Measurements from ENCODE around the gene SECISBP2. TPM values are rescaled to one million over a fixed set of nuclear protein-coding genes. Genes with fewer than 3 reads are reported as not detected.

Gene SECISBP2
- total and polyA plus RNA-seq, 2 donors (not counting 1 experiment from before 2014, with no cell fraction given), result 23.0 to 33.0 TPM

GRCh38 chr9:89311346-89312221 lies 6.7 kb upstream of the SECISBP2 start:
- peak overlapping the region; percentile 92 for H3K4me2 ChIP-seq (ENCODE audit: extremely low read depth, insufficient read depth, low read length)
- no peak overlapping the region for H2AFZ ChIP-seq (ENCODE audit: low read length)
- peaks cover 8% of the 10 kb centered on the region for H3K4me1 ChIP-seq (ENCODE audit: control insufficient read depth, extremely low read depth, insufficient read depth, low read length)
- H3K79me2 ChIP-seq (ENCODE audit: control insufficient read depth, insufficient read depth, low read length), result peaks cover 55% of the 10 kb centered on the region
- no peaks in the 10 kb centered on the region for H3K36me3 ChIP-seq (ENCODE audit: control insufficient read depth, insufficient read depth, low read length)
- peak overlapping the region; percentile 84 to 97 (median 88) for H3K4me3 ChIP-seq (replicated peaks in 1 of 4; ENCODE audit: control extremely low read depth in 1 of 4, insufficient read depth in 1 of 4, low read depth in 3 of 4, low read length in 4 of 4)
- peak overlapping the region; percentile 82 for H3K9ac ChIP-seq (ENCODE audit: insufficient read depth, low read length)
- TF ChIP-seq CTCF (conservative IDR thresholded peaks at IDR 0.05 in 1 of 2, IDR thresholded peaks at IDR 0.05 in 1 of 2; ENCODE audit: low read depth in 1 of 2, low read length in 2 of 2), result no peak
- no peak for TF ChIP-seq EZH2 (IDR thresholded peaks at IDR 0.05; ENCODE audit: low read length, missing control alignments)
- H3K27ac ChIP-seq (ENCODE audit: insufficient read depth, low read length), result peak overlapping the region; percentile 94
- no peaks in the 10 kb centered on the region for H3K9me3 ChIP-seq (ENCODE audit: control insufficient read depth, insufficient read depth, low read depth, low read length)
- H3K27me3 ChIP-seq (ENCODE audit: control insufficient read depth, insufficient read depth, low read length), result no peaks in the 10 kb centered on the region
- no peak for DNase-seq (ENCODE audit: low read depth in 2 of 2)
- no peaks in the 10 kb centered on the region for H4K20me1 ChIP-seq (ENCODE audit: control insufficient read depth, extremely low read depth, insufficient read depth, low read length)

- H3K4me1 ChIP-seq (ENCODE audit: control insufficient read depth, extremely low read depth, insufficient read depth, low read length), result peaks cover 9% of the 10 kb centered on the region
- peak overlapping the region; percentile 82 for H3K9ac ChIP-seq (ENCODE audit: insufficient read depth, low read length)
- no peaks in the 10 kb centered on the region for H3K27me3 ChIP-seq (ENCODE audit: control insufficient read depth, insufficient read depth, low read length)
- DNase-seq (ENCODE audit: low read depth in 2 of 2), result peak in 1 of 2 donors; percentile 40
- peaks cover 62% of the 10 kb centered on the region for H3K79me2 ChIP-seq (ENCODE audit: control insufficient read depth, insufficient read depth, low read length)
- H3K27ac ChIP-seq (ENCODE audit: insufficient read depth, low read length), result peak overlapping the region; percentile 94
- H3K4me2 ChIP-seq (ENCODE audit: extremely low read depth, insufficient read depth, low read length), result peak overlapping the region; percentile 92
- no peaks in the 10 kb centered on the region for H4K20me1 ChIP-seq (ENCODE audit: control insufficient read depth, extremely low read depth, insufficient read depth, low read length)
- H3K9me3 ChIP-seq (ENCODE audit: control insufficient read depth, insufficient read depth, low read depth, low read length), result no peaks in the 10 kb centered on the region
- peak overlapping the region; percentile 63 for H2AFZ ChIP-seq (ENCODE audit: low read length)
- no peak for TF ChIP-seq EZH2 (IDR thresholded peaks at IDR 0.05; ENCODE audit: low read length, missing control alignments)
- no peak for TF ChIP-seq CTCF (conservative IDR thresholded peaks at IDR 0.05 in 1 of 2, IDR thresholded peaks at IDR 0.05 in 1 of 2; ENCODE audit: low read depth in 1 of 2, low read length in 2 of 2)
- peak overlapping the region; percentile 84 to 97 (median 88) for H3K4me3 ChIP-seq (replicated peaks in 1 of 4; ENCODE audit: control extremely low read depth in 1 of 4, insufficient read depth in 1 of 4, low read depth in 3 of 4, low read length in 4 of 4)
- no peaks in the 10 kb centered on the region for H3K36me3 ChIP-seq (ENCODE audit: control insufficient read depth, insufficient read depth, low read length)
These were observed 6.1 kb upstream of the SECISBP2 start for GRCh38 chr9:89312222-89312571.

GRCh38 chr9:89313842-89314241 lies 4.5 kb upstream of the SECISBP2 start:
- H2AFZ ChIP-seq (ENCODE audit: low read length), result no peak overlapping the region
- DNase-seq (ENCODE audit: low read depth in 2 of 2), result peak in 1 of 2 donors; percentile 39
- peaks cover 14% of the 10 kb centered on the region for H3K4me1 ChIP-seq (ENCODE audit: control insufficient read depth, extremely low read depth, insufficient read depth, low read length)
- H3K4me2 ChIP-seq (ENCODE audit: extremely low read depth, insufficient read depth, low read length), result peak overlapping the region; percentile 92
- peak overlapping the region; percentile 84 to 97 (median 88) for H3K4me3 ChIP-seq (replicated peaks in 1 of 4; ENCODE audit: control extremely low read depth in 1 of 4, insufficient read depth in 1 of 4, low read depth in 3 of 4, low read length in 4 of 4)
- TF ChIP-seq EZH2 (IDR thresholded peaks at IDR 0.05; ENCODE audit: low read length, missing control alignments) (no peak), CTCF (conservative IDR thresholded peaks at IDR 0.05 in 1 of 2, IDR thresholded peaks at IDR 0.05 in 1 of 2; ENCODE audit: low read depth in 1 of 2, low read length in 2 of 2) (no peak)
- H4K20me1 ChIP-seq (ENCODE audit: control insufficient read depth, extremely low read depth, insufficient read depth, low read length), result no peaks in the 10 kb centered on the region
- no peaks in the 10 kb centered on the region for H3K27me3 ChIP-seq (ENCODE audit: control insufficient read depth, insufficient read depth, low read length)
- no peaks in the 10 kb centered on the region for H3K9me3 ChIP-seq (ENCODE audit: control insufficient read depth, insufficient read depth, low read depth, low read length)
- H3K27ac ChIP-seq (ENCODE audit: insufficient read depth, low read length), result peak overlapping the region; percentile 46
- no peak overlapping the region for H3K9ac ChIP-seq (ENCODE audit: insufficient read depth, low read length)
- H3K79me2 ChIP-seq (ENCODE audit: control insufficient read depth, insufficient read depth, low read length), result peaks cover 66% of the 10 kb centered on the region
- H3K36me3 ChIP-seq (ENCODE audit: control insufficient read depth, insufficient read depth, low read length), result peaks cover 2% of the 10 kb centered on the region

Data from fibroblast of lung (primary cell).